ENCODE data around the gene NPFF.
"Not testable (repeated sequence)": the region's sequence is repeated elsewhere in the genome, so short reads cannot be mapped to it uniquely, and the experiment has no call there.

Gene NPFF

GRCh38 chr12:53506881-53507602 is at the start of gene NPFF:
Gene NPFF, minus strand, starts transcription at chr12:53507484. Its CDS starts 10 bp downstream, at chr12:53507474.
- no peak for DNase-seq

- DNase-seq: no peak
Observed at GRCh38 chr12:53552361-53553327, 45.4 kb upstream of the NPFF start.

GRCh38 chr12:53551889-53552291 is 44.6 kb upstream of the NPFF start:
- DNase-seq: no peak

- DNase-seq: no peak
Observed at GRCh38 chr12:53550595-53550994, 43.3 kb upstream of the NPFF start.

- DNase-seq: not testable (repeated sequence)
Observed at GRCh38 chr12:53550131-53550530, 42.8 kb upstream of the NPFF start.

- DNase-seq: not testable (repeated sequence)
Observed at GRCh38 chr12:53548354-53548753, 41.1 kb upstream of the NPFF start.

- peak; percentile 35 for DNase-seq
Observed at GRCh38 chr12:53543539-53543938, 36.3 kb upstream of the NPFF start.

GRCh38 chr12:53539526-53539925 is 32.2 kb upstream of the NPFF start:
- no peak for DNase-seq

GRCh38 chr12:53538209-53538689 is 31.0 kb upstream of the NPFF start:
- DNase-seq: peak; percentile 98

GRCh38 chr12:53536962-53537361 is 29.7 kb upstream of the NPFF start:
- no peak for DNase-seq

- DNase-seq: no peak
Observed at GRCh38 chr12:53533471-53533870, 26.2 kb upstream of the NPFF start.

- DNase-seq: no peak
Observed at GRCh38 chr12:53532524-53533445, 25.5 kb upstream of the NPFF start.

GRCh38 chr12:53532021-53532420 is 24.7 kb upstream of the NPFF start:
- DNase-seq: no peak

- DNase-seq: no peak
Observed at GRCh38 chr12:53530920-53531319, 23.6 kb upstream of the NPFF start.

- no peak for DNase-seq
Observed at GRCh38 chr12:53530061-53530460, 22.8 kb upstream of the NPFF start.

GRCh38 chr12:53524476-53524875 is 17.2 kb upstream of the NPFF start:
- DNase-seq: no peak

GRCh38 chr12:53523131-53523530 is 15.8 kb upstream of the NPFF start:
- no peak for DNase-seq

GRCh38 chr12:53518381-53518780 is 11.1 kb upstream of the NPFF start:
- DNase-seq: no peak

GRCh38 chr12:53516758-53517455 is 9.6 kb upstream of the NPFF start:
- no peak for DNase-seq

- DNase-seq: no peak
Observed at GRCh38 chr12:53515291-53515680, 8.0 kb upstream of the NPFF start.

GRCh38 chr12:53514628-53515290 is 7.5 kb upstream of the NPFF start:
- DNase-seq: no peak

Measured in NCI-H2029 treated with DMSO at 0.1 percent for 48 hours (cell line).